ENCODE measurements around the gene SIPA1L3. TPM values are rescaled to one million over a fixed set of nuclear protein-coding genes. Genes with fewer than 3 reads are reported as not detected.

The SIPA1L3 gene
- total and polyA plus RNA-seq, 12 donors: 2.8 to 24.2 (median 12.3) TPM

DNA sequence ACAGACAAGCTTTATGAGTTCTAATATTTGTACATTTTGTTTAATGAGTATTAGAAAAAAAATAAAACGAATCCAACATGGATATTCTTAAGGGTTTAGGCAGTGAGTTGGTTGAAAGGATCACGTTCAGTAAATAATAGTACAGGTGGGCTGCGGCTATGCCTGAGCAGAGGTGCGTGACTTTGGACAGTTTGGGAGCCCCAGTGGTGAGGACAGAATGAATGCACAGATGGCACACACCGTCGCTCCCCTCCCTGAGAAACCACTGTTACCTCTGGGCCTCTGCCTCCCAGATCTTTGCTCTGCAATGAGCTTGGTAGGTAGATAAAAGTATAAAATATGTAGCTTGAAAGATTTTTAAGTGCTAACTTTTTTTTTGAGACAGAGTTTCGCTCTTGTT is 153.3 kb downstream of the SIPA1L3 start:
- peak overlapping the region in 1 of 10 donors; percentile 44 for H3K27ac ChIP-seq

DNA sequence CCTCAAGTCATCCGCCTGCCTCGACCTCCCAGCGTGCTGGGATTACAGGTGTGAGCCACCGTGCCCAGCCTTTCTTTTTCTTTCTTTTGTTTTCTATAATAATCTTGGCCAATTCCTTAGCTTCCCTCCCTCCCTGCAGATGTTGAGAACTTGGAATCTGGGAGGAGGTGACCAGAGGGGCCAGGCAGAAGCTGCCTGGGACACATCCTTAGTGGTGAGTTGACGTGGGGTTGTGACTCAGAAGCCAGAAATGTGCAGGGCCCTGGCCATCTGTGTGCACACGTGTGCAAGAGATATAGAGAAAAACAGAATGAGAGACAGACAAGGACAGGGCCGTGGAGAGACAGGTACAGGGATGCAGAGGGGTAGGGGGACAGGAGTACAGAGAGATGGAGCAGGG is 154.3 kb downstream of the SIPA1L3 start:
- intact Hi-C loops (cut with DNase I): no loop called here
- no peak for ATAC-seq
- DNase-seq: no peak
- Histone ChIP-seq H3K4me3 (no peak overlapping the region), H3K27me3 (no peaks in the 10 kb centered on the region), H3K27ac (no peak overlapping the region), H3K36me3 (no peaks in the 10 kb centered on the region), H3K4me1 (peaks cover 0 to 10% (median 3%) of the 10 kb centered on the region in 9 donors), H3K9me3 (no peaks in the 10 kb centered on the region)
- TF ChIP-seq, protein P1, sequence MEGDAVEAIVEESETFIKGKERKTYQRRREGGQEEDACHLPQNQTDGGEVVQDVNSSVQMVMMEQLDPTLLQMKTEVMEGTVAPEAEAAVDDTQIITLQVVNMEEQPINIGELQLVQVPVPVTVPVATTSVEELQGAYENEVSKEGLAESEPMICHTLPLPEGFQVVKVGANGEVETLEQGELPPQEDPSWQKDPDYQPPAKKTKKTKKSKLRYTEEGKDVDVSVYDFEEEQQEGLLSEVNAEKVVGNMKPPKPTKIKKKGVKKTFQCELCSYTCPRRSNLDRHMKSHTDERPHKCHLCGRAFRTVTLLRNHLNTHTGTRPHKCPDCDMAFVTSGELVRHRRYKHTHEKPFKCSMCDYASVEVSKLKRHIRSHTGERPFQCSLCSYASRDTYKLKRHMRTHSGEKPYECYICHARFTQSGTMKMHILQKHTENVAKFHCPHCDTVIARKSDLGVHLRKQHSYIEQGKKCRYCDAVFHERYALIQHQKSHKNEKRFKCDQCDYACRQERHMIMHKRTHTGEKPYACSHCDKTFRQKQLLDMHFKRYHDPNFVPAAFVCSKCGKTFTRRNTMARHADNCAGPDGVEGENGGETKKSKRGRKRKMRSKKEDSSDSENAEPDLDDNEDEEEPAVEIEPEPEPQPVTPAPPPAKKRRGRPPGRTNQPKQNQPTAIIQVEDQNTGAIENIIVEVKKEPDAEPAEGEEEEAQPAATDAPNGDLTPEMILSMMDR (IDR thresholded peaks at IDR 0.05): no peak
- 84 to 89% methylated on average over 7 of the region's 7 CpGs for WGBS, 2 donors

More for the DNA sequence above, 153.3 kb downstream of the SIPA1L3 start:
- TF ChIP-seq, protein P1 (IDR thresholded peaks at IDR 0.05): no peak
- H3K27me3 ChIP-seq: no peaks in the 10 kb centered on the region
- no peak overlapping the region for H3K4me3 ChIP-seq
- no peaks in the 10 kb centered on the region for H3K36me3 ChIP-seq
- ATAC-seq (no peak), DNase-seq (no peak)
- intact Hi-C loops (cut with DNase I): no loop called here
- no peaks in the 10 kb centered on the region for H3K9me3 ChIP-seq
- 94 to 96% methylated on average over 7 of the region's 7 CpGs for WGBS, 2 donors
- H3K4me1 ChIP-seq: peaks cover 0 to 13% (median 3%) of the 10 kb centered on the region in 9 donors

DNA sequence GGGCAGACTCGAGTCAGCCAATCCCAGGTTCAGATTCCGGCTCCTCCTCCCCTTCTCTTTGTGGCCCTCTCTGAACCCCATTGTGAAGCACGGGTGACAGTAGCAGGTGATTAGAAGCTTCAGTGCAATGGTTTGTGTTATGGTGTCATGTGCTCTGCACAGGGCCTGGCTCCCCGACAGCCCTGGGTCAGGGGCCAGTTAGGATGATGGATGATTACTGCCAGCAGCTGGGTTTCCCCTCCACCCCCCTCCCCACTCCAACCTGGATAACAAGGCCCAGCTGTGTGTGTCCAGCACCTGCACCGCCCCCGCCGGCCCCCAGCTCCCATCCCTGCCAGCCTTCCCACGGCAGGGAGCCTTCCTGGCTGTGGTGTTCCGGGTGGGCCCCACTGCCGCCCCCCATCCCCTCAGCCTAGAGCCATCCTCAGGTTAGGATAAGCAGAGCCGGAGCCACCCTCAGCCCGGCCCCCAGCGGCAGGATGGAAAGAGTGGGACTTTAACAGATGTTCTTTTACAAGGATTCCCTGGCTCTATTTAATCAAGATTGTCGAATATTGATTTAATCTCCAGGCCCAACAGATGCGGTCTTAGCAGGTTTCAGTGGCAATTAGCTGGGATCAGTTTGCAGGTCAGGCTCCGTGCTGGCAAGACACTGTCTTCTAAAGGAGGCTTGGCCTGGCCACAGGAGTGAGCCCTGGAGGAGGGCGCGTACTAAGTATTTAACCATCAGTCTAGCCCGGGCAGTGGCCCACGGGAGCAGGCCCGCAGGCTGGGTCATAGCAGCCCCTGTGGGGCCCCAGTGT is 156.2 kb downstream of the SIPA1L3 start:
- H3K27ac ChIP-seq: no peak overlapping the region
- TF ChIP-seq, protein P1 (IDR thresholded peaks at IDR 0.05): no peak
- intact Hi-C loops (cut with DNase I): no loop called here
- DNase-seq (no peak), ATAC-seq (peak in 1 of 8 donors; percentile 48)
- H3K9me3 ChIP-seq: no peaks in the 10 kb centered on the region
- H3K27me3 ChIP-seq: no peaks in the 10 kb centered on the region
- 71 to 72% methylated on average over 21 of the region's 21 CpGs for WGBS, 2 donors
- H3K36me3 ChIP-seq: no peaks in the 10 kb centered on the region
- peaks cover 0 to 10% (median 3%) of the 10 kb centered on the region in 9 donors for H3K4me1 ChIP-seq
- no peak overlapping the region for H3K4me3 ChIP-seq

DNA sequence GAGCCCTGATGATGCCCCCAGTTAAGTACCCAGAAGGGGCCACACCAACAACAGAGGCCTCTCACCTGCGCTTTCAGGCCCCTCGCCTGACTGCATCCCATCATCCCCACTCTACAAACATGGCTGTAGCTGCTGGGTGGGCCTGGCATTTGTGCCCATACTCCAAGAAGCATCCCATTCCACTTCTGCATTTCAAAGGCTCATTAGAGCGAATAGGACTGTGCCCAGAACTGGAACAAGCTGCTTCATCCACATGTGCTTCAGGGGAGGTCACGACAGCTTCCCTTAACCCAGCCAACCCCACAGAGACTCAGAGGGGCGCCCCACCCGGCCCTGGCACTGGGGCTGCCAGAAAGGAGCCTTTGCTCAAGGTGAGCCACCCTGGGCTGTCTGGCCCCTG is 156.9 kb downstream of the SIPA1L3 start:
- no peak for ATAC-seq
- TF ChIP-seq, protein P1 (IDR thresholded peaks at IDR 0.05): no peak

More for the DNA sequence above, 156.9 kb downstream of the SIPA1L3 start:
- 91 to 93% methylated on average over 6 of the region's 6 CpGs for WGBS, 2 donors
- Histone ChIP-seq H3K27ac (no peak overlapping the region), H3K4me1 (peaks cover 0 to 10% (median 3%) of the 10 kb centered on the region in 9 donors), H3K27me3 (no peaks in the 10 kb centered on the region), H3K4me3 (no peak overlapping the region), H3K36me3 (no peaks in the 10 kb centered on the region), H3K9me3 (no peaks in the 10 kb centered on the region)
- intact Hi-C loops (cut with DNase I): no loop called here
- no peak for DNase-seq
